Measurements from ENCODE around the gene AP4M1. TPM values are rescaled to one million over a fixed set of nuclear protein-coding genes. Genes with fewer than 3 reads are reported as not detected.

The AP4M1 gene
- total and polyA plus RNA-seq, 9 of the 15 experiments (the other 6 are each of a cell fraction or from before 2014, with no cell fraction given), result 1.3 to 30.9 (median 14.1) TPM

- TF ChIP-seq PBX2 (CRISPR knock-in tag; IDR thresholded peaks at IDR 0.05; ENCODE audit: low read depth), result no peak
- TF ChIP-seq PBX2 (tag; conservative IDR thresholded peaks at IDR 0.05; ENCODE audit: low read depth), result peak; percentile 44; the same call in 1 of the 2 replicates
- peak; percentile 94 for TF ChIP-seq JUN (IDR thresholded peaks at IDR 0.05; ENCODE audit: borderline replicate concordance, low read depth, low read length)
- 0 out of 2 replicates have a peak, but pooled peaks have one; percentile 62 for TF ChIP-seq JUN (CRISPR knock-in tag; IDR thresholded peaks at IDR 0.05; ENCODE audit: borderline replicate concordance)
- TF ChIP-seq NCOR1 (IDR thresholded peaks at IDR 0.05), result peak; percentile 27; the same call in 1 of the 2 replicates
- no peak for TF ChIP-seq HMBOX1 (IDR thresholded peaks at IDR 0.05)
- no peak for TF ChIP-seq THRA (IDR thresholded peaks at IDR 0.05)
- peak; percentile 88 for TF ChIP-seq CTCFL (IDR thresholded peaks at IDR 0.05; ENCODE audit: borderline replicate concordance, insufficient read depth, low read depth, low read length, poor library complexity, severe bottlenecking)
- TF ChIP-seq ZNF408 (CRISPR knock-in tag; IDR thresholded peaks at IDR 0.05; ENCODE audit: low read depth), result no peak
- TF ChIP-seq TEAD2 (tag; IDR thresholded peaks at IDR 0.05), result no peak
- peak; percentile 88 for TF ChIP-seq ZFP91 (CRISPR knock-in tag; IDR thresholded peaks at IDR 0.05)
- TF ChIP-seq TSHZ1 (CRISPR knock-in tag; IDR thresholded peaks at IDR 0.05), result no peak
- 0 out of 2 replicates have a peak, but pooled peaks have one; percentile 38 for TF ChIP-seq ZNF143 (CRISPR knock-in tag; IDR thresholded peaks at IDR 0.05)
Measured at GRCh38 chr7:100157334-100158228, 56.1 kb downstream of the AP4M1 start (continued).

Measured in K562 (cell line).